ENCODE measurements around the gene CCDC40. TPM values are rescaled to one million over a fixed set of nuclear protein-coding genes. Genes with fewer than 3 reads are reported as not detected.

The CCDC40 gene
- total RNA-seq, 1 experiment from 2014 or later = 9.9 TPM

DNA sequence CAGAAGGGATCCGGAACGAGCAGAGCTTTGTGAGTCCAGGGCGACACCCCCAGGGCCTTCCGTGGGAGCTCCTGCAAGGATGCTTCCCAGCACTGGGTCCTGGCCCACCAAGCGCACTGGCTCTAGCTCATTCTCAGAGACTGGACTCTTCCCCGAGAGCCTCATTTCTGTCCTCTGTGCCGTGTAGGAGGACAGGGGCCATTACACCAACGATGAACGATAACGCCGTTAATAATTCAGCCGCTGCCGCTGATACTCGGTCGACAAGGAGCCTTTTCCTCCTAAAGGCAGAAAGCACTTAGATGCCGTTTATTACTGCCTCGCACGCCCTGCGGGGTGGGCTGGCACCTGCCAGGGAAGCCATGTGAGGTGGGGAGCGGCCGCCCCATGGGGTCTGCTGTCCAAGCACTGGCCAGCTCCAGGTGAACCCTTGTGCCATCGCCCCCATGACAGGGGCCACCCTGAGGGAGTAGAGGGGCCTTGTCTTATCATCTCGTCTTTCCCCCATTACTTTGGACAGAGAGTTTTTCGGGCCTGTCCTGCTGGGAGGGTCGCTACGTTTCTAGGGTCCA is 34.3 kb upstream of the CCDC40 start:
- CTCF ChIA-PET = no interaction called here
- TF ChIP-seq, protein P1, sequence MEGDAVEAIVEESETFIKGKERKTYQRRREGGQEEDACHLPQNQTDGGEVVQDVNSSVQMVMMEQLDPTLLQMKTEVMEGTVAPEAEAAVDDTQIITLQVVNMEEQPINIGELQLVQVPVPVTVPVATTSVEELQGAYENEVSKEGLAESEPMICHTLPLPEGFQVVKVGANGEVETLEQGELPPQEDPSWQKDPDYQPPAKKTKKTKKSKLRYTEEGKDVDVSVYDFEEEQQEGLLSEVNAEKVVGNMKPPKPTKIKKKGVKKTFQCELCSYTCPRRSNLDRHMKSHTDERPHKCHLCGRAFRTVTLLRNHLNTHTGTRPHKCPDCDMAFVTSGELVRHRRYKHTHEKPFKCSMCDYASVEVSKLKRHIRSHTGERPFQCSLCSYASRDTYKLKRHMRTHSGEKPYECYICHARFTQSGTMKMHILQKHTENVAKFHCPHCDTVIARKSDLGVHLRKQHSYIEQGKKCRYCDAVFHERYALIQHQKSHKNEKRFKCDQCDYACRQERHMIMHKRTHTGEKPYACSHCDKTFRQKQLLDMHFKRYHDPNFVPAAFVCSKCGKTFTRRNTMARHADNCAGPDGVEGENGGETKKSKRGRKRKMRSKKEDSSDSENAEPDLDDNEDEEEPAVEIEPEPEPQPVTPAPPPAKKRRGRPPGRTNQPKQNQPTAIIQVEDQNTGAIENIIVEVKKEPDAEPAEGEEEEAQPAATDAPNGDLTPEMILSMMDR (IDR thresholded peaks at IDR 0.05; ENCODE audit: unreplicated experiment) = no peak
- no peak for DNase-seq
- no peaks in the 10 kb centered on the region for H3K9me3 Mint-ChIP-seq (ENCODE audit: low read depth, unreplicated experiment)
- H3K4me1 Mint-ChIP-seq (ENCODE audit: low read depth, unreplicated experiment) = peaks cover 20% of the 10 kb centered on the region
- H3K27me3 Mint-ChIP-seq (ENCODE audit: unreplicated experiment) = no peaks in the 10 kb centered on the region
- intact Hi-C loops (cut with micrococcal nuclease; ENCODE audit: unreplicated experiment) = no loop called here
- H3K4me3 Mint-ChIP-seq (ENCODE audit: low read depth, unreplicated experiment) = no peak overlapping the region
- no TSS peak for BruUV-seq (replicated peaks)
- H3K27ac Mint-ChIP-seq (ENCODE audit: unreplicated experiment) = no peak overlapping the region
- peaks cover 10% of the 10 kb centered on the region for H3K36me3 Mint-ChIP-seq (ENCODE audit: insufficient read depth, unreplicated experiment)

DNA sequence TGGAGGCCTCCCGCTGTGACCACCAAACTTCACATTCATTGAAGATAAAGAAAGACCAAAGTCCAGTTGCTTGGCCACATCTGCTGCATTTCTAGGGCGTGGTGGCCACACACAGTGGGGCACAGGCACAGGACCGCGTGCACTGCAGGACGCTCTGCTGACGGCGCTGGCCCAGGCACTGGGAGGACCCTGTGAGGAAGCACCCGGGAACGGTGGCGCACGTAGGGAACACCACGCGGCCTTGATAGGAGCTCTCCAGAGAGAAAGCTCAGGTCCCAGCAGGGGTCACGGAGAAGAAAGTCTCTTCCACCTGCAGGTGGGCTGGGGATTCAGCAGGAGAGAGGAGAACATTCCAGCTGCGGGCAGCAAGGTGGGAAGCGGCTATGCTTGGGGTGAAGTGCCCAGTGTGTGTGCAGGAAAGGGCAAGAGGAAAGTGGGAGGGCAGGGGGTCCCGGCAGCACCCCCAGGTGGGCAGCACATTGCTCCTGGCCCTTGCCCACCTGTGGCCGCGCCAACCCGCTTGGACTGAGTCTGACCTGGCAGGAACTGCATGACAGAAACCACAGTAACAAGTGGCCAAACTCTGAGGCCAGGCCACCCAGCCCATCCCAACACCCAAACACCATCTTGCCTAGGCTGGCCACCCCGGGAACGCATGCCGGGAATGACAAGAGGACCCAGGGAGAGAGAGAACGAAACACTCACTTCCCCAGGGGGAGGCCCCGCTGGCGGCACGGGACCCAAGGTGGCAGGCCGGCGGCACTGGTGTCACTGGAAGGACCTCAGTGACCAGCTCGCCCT is 33.6 kb upstream of the CCDC40 start:
- TF ChIP-seq, protein P1 (IDR thresholded peaks at IDR 0.05; ENCODE audit: unreplicated experiment) = no peak
- peaks cover 20% of the 10 kb centered on the region for H3K4me1 Mint-ChIP-seq (ENCODE audit: low read depth, unreplicated experiment)
- H3K27me3 Mint-ChIP-seq (ENCODE audit: unreplicated experiment) = no peaks in the 10 kb centered on the region
- BruUV-seq (replicated peaks) = no TSS peak
- DNase-seq = no peak
- H3K36me3 Mint-ChIP-seq (ENCODE audit: insufficient read depth, unreplicated experiment) = peaks cover 13% of the 10 kb centered on the region
- H3K9me3 Mint-ChIP-seq (ENCODE audit: low read depth, unreplicated experiment) = no peaks in the 10 kb centered on the region
- intact Hi-C loops (cut with micrococcal nuclease; ENCODE audit: unreplicated experiment) = no loop called here
- H3K27ac Mint-ChIP-seq (ENCODE audit: unreplicated experiment) = no peak overlapping the region
- no peak overlapping the region for H3K4me3 Mint-ChIP-seq (ENCODE audit: low read depth, unreplicated experiment)
- CTCF ChIA-PET = no interaction called here

DNA sequence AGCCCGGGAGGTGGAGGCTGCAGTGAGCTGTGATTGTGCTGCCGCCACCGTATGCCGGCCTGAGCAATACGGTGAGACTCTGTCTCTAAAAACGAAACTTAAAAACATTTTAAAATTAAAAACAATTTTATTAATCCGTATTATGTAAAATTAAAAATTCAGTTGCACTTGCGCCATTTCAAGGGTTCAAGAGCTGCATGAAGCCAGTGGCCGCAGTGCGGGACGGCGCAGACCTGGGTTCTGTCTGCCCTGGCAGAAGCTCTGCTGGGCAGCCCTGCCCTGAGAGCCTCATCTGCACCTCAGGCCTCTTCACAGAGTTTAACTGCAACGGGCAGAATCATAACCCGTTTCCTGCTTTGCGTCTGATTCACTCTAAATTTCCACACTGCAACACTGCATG is 32.5 kb upstream of the CCDC40 start:
- H3K4me3 Mint-ChIP-seq (ENCODE audit: low read depth, unreplicated experiment) = no peak overlapping the region
- no peaks in the 10 kb centered on the region for H3K9me3 Mint-ChIP-seq (ENCODE audit: low read depth, unreplicated experiment)
- CTCF ChIA-PET = no interaction called here

DNA sequence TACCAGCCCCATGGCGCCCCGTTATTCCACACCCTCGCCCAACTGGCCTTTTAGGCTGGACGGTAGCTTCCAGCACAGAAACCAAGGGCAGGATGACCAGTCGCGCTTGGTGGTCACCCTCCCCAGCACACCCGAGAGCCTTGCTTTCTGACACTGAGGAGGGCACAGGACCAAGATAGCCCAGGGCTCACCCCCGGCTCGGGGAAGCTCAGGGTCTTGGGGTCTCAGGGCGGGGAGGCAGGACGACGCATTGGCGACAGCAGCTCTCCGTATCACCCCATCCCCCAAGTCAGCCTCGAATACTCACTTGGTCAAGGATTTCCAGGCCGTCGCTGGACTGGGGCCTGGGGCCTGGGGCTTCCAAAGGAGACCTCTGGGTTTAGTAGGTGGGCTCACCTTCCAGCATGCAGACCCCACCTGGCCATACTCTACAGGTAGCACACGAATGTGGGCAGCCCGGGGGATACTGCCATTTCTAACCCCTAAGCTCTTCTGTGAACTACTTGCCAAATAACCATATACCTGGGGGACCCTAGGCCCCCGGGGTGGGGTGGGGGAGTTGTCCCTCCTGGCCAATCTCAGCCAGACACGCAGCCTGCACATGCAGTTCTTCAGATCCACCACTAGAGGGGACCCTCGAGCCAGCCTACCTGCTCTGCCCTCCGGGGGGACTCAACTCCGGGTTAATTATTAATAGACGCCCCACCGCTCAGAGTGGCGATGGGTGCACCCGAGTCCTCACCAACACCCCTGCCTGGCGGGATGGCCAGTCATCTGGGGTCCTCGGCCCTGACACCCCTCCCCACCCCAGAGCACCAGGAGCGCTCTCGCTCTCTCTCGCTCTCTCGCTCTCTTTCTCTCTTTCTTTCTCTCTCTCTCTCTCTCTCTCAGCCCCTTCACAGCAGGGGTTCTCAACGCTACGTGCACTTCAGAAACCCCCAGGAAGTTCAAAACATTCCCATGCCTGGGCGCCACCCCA is 30.8 kb upstream of the CCDC40 start:
- Mint-ChIP-seq H3K27me3 (ENCODE audit: unreplicated experiment) (no peaks in the 10 kb centered on the region), H3K4me1 (ENCODE audit: low read depth, unreplicated experiment) (peaks cover 20% of the 10 kb centered on the region), H3K9me3 (ENCODE audit: low read depth, unreplicated experiment) (no peaks in the 10 kb centered on the region), H3K27ac (ENCODE audit: unreplicated experiment) (peak overlapping the region; percentile 5), H3K4me3 (ENCODE audit: low read depth, unreplicated experiment) (peak overlapping the region; percentile 3), H3K36me3 (ENCODE audit: insufficient read depth, unreplicated experiment) (peaks cover 16% of the 10 kb centered on the region)
- BruUV-seq (replicated peaks) = no TSS peak
- CTCF ChIA-PET = interaction anchor here (1.2 kb wide), 2 partner anchors 12 kb away, joined by 3 to 4 read pairs; no protein-coding TSS in a partner anchor
- TF ChIP-seq, protein P1 (IDR thresholded peaks at IDR 0.05; ENCODE audit: unreplicated experiment) = peak; percentile 99
- intact Hi-C loops (cut with micrococcal nuclease; ENCODE audit: unreplicated experiment) = loop anchor here (5.0 kb wide), 1 partner anchor 247 kb away; no protein-coding TSS in a partner anchor
- peak; percentile 75 for DNase-seq

More for the DNA sequence above, 32.5 kb upstream of the CCDC40 start:
- TF ChIP-seq, protein P1 (IDR thresholded peaks at IDR 0.05; ENCODE audit: unreplicated experiment) = no peak
- no peak overlapping the region for H3K27ac Mint-ChIP-seq (ENCODE audit: unreplicated experiment)
- intact Hi-C loops (cut with micrococcal nuclease; ENCODE audit: unreplicated experiment) = no loop called here
- DNase-seq = no peak
- peaks cover 16% of the 10 kb centered on the region for H3K36me3 Mint-ChIP-seq (ENCODE audit: insufficient read depth, unreplicated experiment)
- no TSS peak for BruUV-seq (replicated peaks)
- H3K27me3 Mint-ChIP-seq (ENCODE audit: unreplicated experiment) = no peaks in the 10 kb centered on the region
- H3K4me1 Mint-ChIP-seq (ENCODE audit: low read depth, unreplicated experiment) = peaks cover 20% of the 10 kb centered on the region

All from Calu3 (cell line).